GM12891 (cell line): Measurements from ENCODE around the gene EIF1.

Experiments used
- DNase-seq: peaks from one replicate; pipeline ENCODE4 v3.0.0; 2011; ENCODE audit warnings: low spot score; ENCODE audit not compliant: insufficient read length
- FAIRE-seq: peaks from 2 replicates; lab custom pipeline; 2011; peaks lifted over from hg19 to GRCh38; lab: Jason Lieb, UNC
- PAX5 ChIP-seq: IDR thresholded peaks from 2 replicates; pipeline ENCODE4 v1.6.1; 2011; ENCODE audit warnings: low read length, moderate library complexity, mild to moderate bottlenecking; ENCODE audit not compliant: insufficient read depth, severe bottlenecking
- POLR2A ChIP-seq: IDR thresholded peaks from 2 replicates; pipeline ENCODE4 v1.6.1; 2011; ENCODE audit warnings: low read depth, low read length, control low read depth
- POLR2AphosphoS5 ChIP-seq: IDR thresholded peaks from 2 replicates; pipeline ENCODE4 v1.6.1; 2011; ENCODE audit warnings: low read depth, low read length, control low read depth
- POU2F2 ChIP-seq: IDR thresholded peaks from 2 replicates; pipeline ENCODE4 v1.6.1; 2011; ENCODE audit warnings: low read depth, mild to moderate bottlenecking, control low read depth, low read length, moderate library complexity
- SPI1 ChIP-seq: IDR thresholded peaks from 2 replicates; pipeline ENCODE4 v1.6.1; 2011; ENCODE audit warnings: low read depth, low read length, control low read depth
- TAF1 ChIP-seq: IDR thresholded peaks from 2 replicates; pipeline ENCODE4 v1.6.1; 2011; ENCODE audit warnings: low read depth, low read length, control low read depth

The EIF1 gene

DNA sequence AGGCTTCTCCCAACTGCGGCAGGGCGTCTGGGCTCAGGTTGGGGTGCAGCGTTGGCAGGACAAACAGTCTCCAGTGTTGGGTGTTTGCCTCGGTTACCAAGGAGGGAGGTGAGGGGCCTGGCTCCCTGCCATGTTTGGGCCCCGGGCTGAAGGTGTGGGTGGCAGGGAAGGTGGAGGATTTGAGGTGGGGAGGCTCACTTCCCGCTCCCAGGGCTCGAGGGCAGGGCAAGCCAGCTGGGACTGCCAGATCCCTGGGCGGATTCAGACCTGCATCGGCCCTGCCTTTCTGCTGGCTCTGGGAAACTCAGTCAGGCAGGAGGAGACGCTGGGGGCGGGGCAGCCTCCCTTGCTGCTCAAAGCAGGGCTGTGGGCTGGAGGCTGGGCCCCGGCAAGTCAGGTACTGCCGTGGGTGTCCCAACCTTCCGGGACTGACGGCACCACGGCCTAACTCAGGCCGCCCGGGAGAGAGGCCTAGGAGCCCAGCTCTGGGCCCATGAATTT is 33.0 kb upstream of the EIF1 start:
- DNase-seq (no peak), FAIRE-seq (no peak)
- TF ChIP-seq POLR2AphosphoS5 (no peak), PAX5 (no peak), TAF1 (no peak), POU2F2 (no peak), POLR2A (no peak), SPI1 (no peak)

DNA sequence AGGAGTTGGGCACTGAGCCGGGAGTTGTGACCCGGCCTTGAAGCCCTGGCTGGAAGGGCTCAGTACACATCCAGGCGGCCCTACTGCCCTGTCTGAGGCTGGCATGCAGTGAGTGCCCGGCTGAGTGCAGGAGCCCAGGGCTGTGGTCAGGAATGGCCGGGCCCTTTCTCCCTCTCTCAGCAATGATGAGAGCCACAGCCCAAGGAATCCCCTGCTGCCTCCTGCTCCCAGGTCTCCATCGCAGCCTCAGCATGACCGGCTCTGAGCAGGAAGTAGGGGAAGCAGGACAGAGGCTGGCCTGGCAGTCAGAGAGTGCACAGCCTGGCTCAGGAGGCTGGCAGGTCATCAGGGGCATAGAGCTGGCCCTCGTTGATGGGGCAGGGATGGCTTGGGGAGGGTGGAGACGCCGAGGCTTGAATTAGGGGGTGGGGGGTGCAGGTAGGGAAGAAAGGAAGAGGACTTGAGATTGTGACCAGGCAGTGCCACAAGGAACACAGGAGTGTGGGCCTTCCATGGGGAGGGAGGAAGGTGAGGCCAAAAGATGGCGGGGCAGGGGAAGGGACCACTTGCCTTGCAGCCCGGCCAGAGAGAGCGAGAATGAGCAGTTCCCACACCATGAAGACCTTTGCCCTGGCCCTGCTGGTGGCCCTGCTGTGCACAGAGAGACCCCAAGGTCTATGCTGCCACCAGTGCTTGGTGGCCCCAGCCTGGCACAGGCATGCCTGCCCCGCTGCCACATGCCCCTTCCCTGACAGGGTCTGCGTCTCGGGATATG is 32.2 kb upstream of the EIF1 start:
- no peak for TF ChIP-seq PAX5
- TF ChIP-seq POU2F2, result no peak
- no peak for TF ChIP-seq POLR2AphosphoS5
- no peak for TF ChIP-seq POLR2A
- TF ChIP-seq TAF1, result no peak
- no peak for TF ChIP-seq SPI1
- no peak for DNase-seq
- no peak for FAIRE-seq

DNA sequence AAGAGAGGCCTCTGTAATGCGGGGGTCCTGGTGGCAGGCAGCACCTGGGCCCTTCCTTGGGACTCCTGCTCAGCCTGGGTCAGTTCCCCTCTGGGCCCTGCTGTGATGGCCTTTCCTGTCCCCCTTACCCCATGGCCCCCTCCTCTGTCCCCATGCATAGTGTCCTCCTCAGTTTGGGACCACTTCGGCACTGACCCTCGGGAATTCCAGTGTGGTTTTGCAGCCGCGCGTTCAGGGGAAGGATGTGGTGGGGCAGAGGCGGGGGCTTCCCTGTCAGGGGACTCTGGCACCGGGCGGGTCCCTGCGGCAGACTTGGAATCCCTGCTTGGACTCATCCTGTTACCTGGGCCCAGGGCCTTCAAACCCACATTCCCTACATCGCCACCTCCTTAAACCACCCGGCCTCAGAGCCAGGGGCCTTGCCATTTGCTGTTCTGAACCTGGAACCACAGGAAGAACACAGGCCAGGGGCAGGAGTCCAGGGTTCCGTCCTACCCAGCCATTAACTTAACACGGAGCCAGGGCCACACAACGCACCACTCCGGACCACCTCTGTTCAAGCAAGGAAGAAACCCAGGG is 31.4 kb upstream of the EIF1 start:
- DNase-seq (no peak), FAIRE-seq (no peak)
- TF ChIP-seq PAX5 (no peak), TAF1 (no peak)

DNA sequence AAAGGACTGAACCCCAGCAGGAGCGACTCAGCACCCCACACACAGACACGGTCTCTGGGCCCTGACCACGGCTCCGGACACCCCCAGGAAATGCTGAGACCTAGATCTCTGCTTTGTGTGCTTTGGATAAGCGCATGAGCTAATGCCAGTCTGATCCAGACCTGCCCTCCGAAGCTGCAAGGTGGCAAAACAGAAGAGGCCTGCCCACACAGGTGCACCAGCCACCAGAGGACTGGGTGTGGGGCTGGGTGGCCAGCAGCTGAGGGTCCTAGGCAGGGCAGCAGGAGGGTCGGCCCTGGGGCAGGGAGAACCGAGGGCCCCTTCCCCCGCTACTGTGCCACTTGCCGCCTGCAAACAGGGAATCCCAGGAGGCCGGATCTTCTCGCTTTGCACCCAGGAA is 30.7 kb upstream of the EIF1 start:
- DNase-seq, result no peak
- no peak for FAIRE-seq
- no peak for TF ChIP-seq POLR2A
- no peak for TF ChIP-seq POU2F2
- no peak for TF ChIP-seq TAF1
- TF ChIP-seq SPI1, result no peak
- no peak for TF ChIP-seq POLR2AphosphoS5
- TF ChIP-seq PAX5, result no peak

DNA sequence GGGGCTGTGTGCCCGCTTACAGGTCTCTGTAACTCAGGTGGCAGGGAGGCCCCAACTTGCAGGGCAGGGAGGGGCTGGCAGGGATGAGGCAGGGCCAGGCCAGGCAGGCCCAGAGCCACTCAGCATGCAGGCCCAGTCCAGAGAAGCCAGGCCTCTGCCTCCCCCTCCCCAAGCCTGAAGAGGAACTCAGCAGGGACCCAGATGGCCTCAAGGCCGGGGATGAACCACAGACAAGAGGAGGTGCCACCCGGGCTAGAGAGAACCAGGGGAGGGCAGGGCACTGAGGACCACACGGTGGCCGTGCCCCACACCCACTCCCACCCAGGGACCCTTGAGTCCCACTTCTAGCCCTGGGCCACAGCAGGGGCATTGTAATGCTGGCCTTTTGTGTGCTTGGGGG is 29.8 kb upstream of the EIF1 start:
- FAIRE-seq, result no peak
- no peak for DNase-seq
- TF ChIP-seq POLR2AphosphoS5 (no peak), POU2F2 (no peak), SPI1 (no peak), PAX5 (no peak), TAF1 (no peak), POLR2A (no peak)

DNA sequence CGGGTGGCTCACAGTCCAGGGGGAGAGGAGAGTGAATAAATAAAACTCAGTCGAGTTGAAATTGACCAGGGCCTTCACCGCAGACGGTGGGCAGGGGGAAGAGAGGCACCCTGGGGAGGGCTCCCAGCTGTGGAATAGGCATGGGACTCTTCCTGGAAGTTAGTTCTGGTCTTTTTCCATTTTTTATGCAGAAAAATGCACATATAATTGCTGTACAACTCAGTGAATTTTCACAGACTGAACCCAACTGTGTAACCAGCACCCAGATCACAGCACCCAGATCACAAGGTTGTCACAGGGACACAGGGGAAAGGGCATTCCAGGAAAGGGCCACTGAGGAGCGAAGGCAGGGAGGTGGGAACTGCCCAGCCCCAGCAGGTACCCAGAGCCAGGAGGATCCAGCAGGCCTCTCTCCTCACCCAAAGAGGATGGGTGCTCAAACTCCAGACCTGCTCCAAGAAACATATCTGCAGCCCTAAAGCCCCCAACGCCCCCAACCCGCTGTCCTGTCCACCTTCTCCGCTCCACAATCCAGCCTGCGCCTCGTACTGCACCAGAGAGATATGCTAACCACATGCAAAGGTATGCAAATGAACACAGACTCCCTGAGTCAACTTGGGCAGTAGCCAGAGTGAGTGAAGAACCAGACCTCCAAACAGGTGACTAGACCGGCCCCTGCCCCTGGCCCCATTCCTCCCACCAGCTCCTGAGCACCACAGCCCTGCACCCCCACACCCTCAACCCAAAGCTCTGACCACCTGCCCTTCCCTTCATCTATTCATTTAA is 29.1 kb upstream of the EIF1 start:
- TF ChIP-seq PAX5 (no peak), TAF1 (no peak), POU2F2 (peak; percentile 84; the same call in 1 of the 2 replicates)
- FAIRE-seq, result no peak
- DNase-seq, result no peak

DNA sequence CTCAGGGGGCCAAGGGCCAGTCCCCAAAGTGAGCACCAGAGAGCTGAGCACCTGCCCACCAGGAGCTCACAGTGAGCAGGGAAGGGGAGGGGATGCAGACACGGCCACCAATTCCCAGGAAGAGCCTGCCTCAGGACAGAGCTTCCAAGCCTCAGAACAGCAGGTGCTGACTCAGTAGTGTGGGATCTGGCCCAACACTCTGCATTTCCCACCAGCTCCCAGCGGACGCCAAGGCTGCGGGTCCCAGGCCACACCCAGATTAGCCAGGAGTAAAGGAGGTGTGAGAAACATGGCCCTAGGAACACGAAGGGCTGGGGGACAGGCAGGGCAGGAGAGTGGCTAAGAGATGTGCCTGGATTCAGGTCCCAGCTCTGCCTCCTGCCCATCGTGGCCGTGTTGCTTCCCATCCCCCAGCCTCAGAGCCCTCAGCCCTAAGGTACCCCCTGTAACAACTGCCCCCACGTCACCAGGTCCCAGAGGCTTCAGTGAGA is 28.4 kb upstream of the EIF1 start:
- TF ChIP-seq TAF1 (no peak), SPI1 (no peak), POLR2A (no peak), POU2F2 (no peak), POLR2AphosphoS5 (no peak), PAX5 (no peak)
- DNase-seq (no peak), FAIRE-seq (no peak)

DNA sequence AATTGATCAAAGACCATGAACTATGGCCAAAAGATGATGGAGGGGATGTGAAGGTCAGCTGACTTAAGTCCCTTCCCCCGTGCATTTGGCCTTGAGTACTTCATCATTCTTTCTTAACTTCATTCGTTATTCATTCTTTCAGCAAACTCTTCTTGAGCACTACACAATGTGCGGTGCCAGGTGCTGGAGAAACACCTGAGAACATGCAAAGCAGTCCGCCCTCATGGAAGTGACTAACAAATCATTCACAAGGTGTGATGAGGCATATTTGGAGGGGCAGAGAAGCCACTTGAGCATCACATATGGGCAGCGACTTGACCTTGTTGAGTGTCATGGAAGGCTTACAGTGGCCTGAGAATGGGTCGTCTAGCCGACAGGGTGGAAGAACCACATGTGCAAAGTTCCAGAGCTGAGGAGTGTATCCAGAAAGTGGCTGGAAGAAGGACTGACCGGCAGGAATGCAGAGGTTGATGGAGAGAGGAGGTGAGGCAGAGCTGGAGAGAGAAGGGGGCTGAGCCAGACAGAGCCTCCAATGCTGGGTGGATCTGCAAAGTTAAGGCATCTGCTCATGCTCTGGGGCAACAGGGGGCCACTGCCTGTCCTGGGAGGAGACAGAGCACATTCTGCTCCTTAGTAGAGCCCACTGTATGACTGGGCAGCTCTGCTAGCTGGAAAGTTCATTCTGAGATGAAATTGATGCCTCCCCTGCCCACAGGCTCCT is 25.1 kb upstream of the EIF1 start:
- no peak for TF ChIP-seq POLR2AphosphoS5
- no peak for TF ChIP-seq SPI1
- TF ChIP-seq TAF1, result no peak
- TF ChIP-seq POU2F2, result no peak
- no peak for TF ChIP-seq POLR2A
- TF ChIP-seq PAX5, result no peak
- DNase-seq, result no peak
- no peak for FAIRE-seq

DNA sequence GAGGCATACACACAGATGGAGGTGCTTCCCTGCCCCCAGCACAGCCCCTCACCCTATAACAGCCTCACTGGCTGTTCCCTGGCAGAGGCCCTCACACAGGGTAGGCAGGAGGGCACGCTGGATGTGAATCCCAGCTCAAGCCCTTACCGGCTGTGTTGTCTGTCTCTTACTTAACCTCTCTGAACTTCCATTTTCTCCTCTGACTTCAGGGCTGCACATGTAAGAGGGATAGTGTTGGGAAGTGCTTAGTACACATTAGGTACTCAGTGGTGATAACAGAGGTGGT is 24.6 kb upstream of the EIF1 start:
- TF ChIP-seq POLR2A, result no peak
- TF ChIP-seq POLR2AphosphoS5, result no peak
- TF ChIP-seq POU2F2, result no peak
- TF ChIP-seq SPI1, result no peak
- TF ChIP-seq TAF1, result no peak
- TF ChIP-seq PAX5, result no peak
- DNase-seq (no peak), FAIRE-seq (no peak)
